NCI-H2107 treated with DMSO at 0.1 percent for 48 hours (cell line): ENCODE measurements around the gene DLG2.
"Not testable (repeated sequence)": the region's sequence is repeated elsewhere in the genome, so short reads cannot be mapped to it uniquely, and the experiment has no call there.

Experiments used
- DNase-seq: peaks from one replicate; lab custom pipeline; 2025; ENCODE audit not compliant: unreplicated experiment; lab: John Stamatoyannopoulos, UW

The DLG2 gene

DNA sequence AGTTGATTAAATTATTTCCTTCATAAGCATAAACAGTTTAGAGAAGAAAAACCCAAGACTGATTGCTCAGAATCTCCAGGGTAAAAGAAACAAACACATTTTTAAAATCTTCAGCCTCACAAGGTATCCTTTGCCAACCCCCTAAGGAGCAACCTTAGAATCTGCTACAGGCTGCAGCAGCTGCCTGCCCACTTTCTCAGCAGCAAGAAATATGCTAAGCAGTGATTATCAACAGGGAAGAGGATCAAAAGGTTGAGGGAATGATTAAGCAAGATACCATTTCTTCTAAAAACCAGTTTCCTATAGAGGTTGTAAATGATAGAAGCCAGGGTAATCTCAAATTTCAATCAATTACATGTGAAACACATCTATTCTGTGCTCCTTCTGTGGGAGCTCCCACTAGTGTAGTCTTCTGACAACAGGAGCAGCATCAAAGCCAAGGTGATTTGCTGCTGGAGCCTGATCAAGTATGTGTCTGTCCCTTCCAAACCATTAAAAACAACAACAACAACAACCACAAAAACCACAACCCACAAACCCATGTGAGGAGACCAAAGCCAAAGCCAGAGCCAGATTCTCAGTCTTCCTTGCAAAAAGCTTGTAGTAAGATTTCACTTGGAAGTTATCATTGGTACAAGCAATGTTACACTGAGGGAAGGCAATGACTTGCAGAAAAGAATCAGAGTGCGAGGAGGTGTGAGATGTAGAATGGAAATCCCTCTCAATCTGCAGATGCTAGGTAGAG, 761.2 kb downstream of the DLG2 start:
- no peak for DNase-seq

DNA sequence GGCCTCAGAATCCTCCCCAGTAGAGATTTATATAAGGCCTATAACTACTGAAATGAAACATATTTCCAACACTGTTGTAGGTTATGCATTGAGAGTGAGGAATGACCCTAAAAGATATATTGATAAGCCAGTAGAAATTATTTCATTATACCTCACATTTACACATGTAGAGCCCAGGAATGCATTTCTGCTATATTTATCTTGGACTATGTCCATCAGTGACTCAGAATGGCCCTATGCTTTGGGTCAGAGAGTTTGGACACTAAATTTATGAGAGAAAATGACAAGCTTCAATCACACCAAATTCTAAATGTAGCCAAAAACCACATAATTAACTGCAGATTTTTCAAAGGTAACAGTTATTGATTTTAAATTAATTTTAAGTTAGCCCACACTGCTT, 761.9 kb downstream of the DLG2 start:
- DNase-seq = no peak

DNA sequence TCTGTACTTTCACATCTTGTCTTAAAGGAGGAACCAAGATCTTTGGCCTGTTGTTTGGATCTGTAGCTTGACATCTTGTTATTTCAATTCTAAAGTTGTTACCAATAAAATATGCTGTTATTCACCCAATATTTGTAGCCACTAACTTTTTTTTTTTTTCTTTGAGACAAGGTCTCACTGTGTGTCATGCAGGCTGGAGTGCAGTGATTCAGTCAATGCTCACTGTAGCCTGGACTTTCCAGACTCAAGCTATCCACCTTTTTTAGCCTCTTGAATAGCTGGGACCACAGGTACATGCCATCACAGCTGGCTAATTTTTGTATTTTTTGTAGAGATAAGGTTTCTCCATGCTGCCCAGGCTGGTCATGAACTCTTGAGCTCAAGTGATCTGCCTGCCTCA, 769.4 kb downstream of the DLG2 start:
- no peak for DNase-seq

DNA sequence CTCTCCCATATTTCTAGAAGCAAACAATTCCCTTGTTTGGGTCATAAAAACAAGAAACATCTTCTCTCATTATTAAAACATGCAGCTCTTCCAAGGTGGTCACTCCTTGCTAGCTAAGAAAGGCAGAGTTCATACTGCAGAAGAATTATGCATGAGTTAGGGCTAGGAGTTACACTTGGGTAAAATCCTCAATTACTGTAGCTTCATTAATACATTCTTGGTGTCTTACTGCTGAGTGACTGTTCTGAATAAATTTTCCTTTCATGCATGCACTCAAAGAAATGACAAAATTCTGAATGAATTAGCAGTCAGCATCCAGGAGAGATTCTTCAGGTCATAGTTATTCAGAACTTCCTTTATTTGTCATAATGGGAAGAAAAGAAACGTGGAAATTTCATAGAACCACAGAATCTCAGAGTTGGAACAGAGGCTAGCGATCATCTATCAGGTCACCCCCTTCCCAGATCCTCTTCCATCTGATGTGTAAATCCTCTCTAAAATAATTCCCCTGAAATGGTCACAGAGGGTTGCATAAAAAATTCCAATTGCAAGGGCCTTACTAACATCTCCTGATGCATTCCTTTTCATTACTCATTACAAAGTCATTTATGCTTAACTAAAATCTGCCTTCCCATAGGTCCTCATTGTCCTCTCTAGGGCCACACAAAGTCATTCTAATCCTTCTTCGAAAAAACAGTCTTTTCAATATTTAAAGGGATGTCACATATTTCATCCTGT, 771.5 kb downstream of the DLG2 start:
- DNase-seq = no peak

DNA sequence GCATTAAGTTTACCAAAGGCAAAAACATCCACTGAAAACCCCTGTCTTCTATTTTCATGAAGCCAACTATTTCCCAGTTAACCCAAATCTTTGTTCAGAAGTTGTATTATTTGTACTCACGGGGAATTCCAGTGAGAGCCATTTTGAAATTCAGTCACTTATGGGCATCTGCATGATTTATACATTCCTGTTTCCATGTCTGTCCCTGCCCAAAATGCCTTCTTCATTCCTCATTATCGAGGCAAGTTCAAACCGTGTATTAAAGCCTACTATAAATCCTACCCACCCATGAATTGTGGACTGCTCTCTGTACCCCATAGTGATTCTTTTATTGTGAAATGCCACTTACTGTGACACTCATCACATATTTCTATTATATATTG, 772.7 kb downstream of the DLG2 start:
- DNase-seq = no peak

DNA sequence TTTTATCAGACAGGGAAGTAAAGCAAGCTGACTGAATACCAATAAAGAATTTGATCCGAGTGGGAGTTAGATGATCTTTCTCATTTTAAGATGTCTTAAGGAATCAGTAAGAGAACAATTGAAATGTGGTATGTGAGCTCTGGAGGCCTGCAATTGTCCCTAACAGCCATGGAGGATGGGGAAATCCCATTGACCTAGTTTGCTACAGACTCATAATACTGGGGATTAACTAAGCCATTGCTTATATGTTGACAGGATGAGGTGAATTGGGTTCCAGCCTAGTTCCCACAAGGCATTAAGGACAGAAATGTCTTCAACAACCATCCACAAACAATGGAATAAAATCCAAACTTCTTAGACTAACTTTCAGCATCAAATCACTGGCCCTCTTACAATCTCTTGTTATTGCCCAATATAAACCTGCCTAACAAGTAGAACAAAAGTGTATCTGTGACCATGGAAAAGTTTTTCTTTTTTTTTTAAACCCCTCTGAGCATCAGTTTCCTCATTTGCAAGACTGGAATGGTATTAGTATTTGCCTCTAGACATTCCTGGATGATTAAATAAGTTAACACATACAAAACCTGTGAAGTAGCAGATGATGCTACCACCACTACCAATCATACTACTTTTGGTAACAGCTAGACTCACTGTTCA, 773.2 kb downstream of the DLG2 start:
- DNase-seq = no peak

DNA sequence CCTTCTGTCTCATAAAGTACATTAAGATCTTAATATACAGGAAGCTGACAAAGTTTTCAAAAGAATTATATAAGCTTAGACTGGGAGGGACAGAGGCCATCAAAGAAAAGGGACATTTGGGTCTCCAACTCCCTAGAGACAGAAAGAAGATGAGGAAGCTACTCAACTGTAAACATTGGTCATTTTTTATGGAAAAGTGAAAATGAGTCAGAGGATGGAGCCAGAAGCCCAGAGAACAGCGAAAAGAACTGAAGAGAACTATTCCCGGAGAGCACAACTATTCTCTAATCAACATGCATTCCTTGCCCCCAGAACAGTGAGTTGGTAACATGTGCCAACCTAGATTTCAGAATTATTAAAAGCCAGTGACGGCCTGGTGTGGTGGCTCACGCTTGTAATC, 779.3 kb downstream of the DLG2 start:
- no peak for DNase-seq

DNA sequence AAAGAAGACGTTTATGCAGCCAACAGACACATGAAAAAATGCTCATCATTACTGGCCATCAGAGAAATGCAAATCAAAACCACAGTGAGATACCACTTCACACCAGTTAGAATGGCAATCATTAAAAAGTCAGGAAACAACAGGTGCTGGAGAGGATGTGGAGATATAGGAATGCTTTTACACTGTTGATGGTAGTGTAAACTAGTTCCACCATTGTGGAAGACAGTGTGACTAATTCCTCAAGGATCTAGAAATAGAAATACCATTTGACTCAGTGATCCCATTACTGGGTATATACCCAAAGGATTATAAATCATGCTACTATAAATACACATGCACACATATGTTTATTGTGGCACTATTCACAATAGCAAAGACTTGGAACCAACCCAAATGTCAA, 786.9 kb downstream of the DLG2 start:
- not testable (repeated sequence) for DNase-seq

DNA sequence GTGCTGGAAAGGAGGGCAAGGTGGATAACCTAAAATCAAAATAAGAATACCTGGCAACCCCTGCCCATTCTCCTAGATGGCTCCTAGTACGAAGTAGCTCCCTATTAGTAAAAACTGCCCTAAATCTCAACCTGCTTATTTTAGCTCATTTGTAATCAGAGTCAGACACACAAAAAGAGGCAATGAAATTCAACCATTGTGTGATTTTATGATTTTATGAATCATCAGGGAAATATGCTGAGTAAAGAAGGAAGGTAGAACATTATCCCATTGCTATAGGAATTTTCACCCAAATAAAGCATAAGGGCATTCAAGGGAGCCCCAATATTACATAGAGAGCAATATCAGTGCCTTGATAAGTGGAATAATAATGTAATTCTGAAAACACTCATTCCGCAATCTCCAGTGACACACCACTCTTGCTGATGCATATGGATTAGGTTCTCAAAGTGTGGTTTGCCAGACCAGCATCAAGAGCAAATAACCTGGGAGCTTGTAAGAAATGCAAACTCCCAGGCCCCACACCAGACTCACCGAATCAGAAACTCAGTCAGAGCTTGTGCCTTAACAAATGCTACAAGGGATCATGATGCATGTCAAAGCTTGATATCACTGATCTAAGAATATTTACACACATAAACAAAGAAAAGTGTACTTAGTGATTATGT, 789.6 kb downstream of the DLG2 start:
- no peak for DNase-seq

DNA sequence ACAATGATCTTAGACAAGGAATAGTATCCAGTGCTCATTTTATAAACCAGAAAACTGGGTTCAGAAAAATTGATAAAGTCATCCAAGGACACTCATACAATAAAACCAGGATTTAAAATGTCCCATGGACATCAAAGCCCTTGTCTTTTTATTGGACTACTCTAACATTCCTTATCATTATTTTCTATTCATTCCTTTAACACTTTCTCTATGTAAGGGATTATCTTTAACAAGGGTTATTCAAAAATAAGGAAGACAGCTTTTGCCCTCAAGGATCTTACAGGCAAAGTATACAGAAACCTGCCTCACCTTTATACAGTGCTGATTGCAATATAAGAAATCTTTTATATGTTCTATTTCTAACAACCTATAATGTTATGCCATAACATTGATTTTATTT, 790.8 kb downstream of the DLG2 start:
- no peak for DNase-seq

DNA sequence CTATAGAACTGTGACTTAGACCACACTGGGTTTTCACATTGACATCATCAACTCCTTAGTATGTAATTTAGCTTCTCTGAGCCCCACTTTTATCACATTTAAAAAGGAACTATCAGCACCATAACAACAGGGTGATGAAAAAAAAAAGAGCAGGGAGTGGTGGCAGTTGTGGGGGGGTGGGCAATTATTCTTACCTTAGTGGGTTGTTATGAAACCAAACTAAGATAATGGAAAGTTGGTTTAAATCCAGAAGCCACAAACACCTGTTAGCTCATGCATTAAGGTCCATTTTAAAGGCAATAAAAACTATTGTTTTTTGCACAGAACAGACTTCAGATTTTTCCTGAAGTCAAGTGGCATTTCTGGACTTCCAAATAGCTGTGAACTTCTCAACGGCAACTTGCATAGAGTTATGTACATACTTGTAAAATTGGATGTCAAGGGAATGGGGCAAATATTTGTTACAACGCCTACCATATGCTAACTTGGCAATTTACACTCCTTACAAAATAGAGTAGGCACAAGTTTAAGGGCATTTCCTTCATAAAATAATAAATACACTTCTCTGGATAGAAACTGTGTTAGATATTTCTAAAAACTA, 793.6 kb downstream of the DLG2 start:
- no peak for DNase-seq

DNA sequence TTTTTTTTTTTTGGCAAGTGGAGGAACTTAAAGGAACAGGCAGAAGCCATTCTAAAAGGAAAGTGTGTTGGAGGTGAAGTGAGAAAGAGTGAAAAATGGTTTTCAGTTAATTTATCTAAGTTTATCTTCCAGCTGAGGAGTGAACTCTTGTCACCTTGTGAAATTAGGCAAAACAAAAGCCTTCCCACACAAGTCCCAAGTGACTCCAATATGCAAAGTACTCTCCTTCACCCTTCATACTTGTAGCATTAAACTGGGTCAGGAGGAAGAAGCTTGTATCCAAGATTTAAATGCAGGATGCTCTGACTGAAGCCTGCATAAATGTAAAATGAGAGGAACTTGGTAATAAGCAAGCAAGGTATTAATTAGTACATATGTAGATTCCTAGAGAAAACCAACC, 796.8 kb downstream of the DLG2 start:
- no peak for DNase-seq

DNA sequence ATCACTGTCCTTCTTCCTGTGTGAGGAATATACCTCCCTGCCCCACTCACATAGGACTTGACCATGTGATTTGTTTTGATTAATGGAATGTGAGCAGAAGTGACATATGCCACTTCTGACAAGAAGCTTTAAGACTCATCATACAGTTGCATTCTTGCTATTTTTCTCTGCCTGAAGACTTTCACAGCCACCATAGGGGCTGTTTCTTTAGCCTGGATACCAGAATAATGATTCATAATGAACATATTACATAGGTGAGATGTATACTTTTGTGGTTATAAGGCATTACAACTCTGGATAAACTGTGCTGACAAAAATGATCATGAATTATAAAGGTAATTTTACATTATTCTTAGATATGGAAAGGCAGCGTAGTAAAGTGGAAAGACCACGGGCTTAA, 798.0 kb downstream of the DLG2 start:
- DNase-seq = no peak

DNA sequence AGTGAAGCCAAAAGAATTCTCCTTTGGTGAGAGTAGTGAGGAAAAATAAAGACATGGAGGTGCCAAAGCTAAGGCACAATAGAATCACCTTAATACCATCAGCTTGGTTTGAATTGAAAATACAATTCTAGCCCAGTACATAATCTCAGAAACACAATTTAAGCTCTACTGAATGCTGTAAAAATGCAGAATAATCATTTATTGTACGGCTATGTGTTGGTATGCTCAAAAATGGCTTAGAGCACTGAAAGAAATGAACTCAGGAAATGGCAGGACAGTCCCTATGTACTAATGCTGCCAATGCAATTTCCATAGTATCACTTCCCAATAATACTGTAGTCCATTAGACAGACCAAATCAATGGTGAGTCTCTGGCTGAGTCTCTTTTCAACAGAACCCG, 798.5 kb downstream of the DLG2 start:
- no peak for DNase-seq

DNA sequence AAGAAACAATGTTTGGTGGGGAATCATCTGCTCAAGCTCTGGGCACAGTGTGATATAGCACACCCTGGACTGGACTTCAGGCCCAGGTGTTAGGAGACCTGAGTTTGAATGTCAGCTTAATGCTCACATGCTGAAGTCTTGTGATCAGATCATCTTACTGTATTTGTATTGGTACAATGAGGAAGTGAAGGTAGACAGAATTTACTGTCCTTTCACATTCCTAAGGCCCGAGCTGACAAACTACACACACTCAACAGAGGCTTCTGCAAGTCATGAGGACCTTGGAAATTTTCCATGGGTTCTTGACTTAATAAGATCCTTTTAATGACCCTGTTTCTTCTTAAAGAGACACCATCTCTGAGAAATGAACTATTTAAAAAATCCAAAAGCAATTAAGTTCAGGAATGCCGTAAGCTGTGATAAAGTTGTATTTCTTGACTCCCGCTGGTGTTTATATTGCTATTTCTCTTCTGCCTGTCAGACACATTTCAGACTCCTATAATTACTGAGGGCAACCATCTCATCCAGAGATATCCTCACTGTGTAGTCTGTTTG, 802.0 kb downstream of the DLG2 start:
- no peak for DNase-seq

DNA sequence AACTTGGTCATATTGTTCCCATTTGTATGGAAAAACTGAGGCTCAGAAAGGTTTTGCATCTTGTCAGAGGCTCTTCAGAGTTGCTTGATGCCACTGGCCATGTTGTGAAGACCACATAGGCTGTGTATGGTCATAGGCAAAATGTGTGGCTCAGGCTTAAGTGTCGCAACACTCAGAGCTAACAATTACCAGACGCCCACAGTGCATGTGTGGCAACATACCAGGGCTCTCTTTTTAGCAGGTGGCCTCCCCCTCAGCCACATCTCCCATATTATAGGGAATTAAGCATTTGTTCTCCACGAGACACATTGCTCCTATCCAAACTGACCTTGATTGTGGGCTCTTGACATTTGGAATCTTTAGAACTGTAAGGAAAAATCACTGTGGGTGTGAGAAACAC, 802.5 kb downstream of the DLG2 start:
- no peak for DNase-seq

DNA sequence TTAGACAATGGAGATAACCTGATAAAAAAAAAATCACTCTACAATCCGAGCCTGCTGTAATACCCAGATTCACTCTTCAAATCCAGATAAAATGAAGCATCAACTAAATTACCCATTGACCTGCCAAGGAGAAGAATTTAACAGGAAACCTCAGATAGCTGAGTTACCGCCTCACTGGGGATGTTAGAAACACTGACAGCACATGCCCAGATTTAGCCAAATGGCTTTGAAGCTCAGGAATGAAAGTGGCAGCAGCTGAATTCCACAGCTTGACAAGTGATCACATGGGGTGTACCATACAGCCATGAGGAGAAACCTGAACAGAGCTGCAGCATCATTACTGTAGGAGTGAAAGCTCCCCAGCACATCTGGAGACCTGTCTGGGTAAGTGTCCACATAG, 807.6 kb downstream of the DLG2 start:
- no peak for DNase-seq

DNA sequence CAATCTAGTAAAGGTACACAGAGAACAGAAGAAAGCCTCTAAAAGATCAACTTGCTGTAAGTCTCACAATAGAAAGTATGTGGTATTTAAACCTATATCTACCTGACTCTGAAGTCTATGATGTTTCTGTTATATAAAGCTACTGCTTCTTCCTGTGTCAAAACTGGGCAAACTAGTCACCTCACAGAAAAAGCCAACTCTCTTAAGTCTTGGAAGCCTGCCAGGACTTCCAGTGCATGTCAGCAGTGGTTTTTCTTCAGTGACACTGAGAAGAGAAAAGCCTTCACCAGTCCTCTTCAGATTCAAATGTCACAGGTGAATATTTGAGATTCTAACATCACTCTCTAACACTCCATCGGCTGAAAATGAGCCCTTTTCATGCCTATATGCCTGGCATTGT, 808.0 kb downstream of the DLG2 start:
- DNase-seq = no peak

DNA sequence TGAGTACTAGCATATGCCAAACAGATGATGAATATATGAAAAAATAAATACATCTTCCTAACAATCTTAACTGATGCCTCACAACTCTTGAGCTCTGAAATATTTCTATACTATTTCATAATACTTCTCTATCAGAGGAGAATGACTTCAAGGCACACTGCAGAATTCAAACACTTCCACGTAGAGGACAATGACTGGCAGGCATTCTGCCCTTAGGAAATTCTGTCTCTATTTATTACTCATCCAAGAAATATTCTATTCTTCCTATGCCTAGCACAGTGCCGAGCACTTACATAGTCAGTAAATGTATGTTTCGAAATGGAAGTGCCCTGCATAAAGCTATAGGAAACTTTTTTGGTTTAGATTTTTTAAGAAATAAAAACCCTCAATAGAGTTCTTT, 809.1 kb downstream of the DLG2 start:
- DNase-seq = no peak

DNA sequence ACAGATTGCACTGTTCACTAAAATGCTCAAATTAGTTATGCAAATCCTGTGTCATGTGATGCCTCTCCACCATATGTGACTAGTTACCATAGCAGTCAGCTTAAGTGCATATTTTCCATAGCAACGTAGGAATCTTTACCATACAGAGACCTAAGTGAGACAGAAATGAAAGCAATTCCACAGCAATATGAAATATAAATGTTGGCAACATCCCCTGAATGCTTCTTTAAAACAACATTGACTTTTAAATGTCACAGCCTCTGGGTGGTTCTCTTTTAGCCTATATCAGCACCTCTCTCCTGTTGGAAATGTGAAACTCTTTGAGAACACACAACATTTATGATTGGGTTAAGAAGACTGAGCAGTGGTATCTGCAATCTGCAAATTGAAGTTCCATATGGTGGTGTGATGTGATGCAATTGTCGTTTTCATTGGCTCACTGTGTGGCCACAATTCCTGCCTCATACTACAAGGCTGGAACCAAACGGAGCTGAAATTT, 814.6 kb downstream of the DLG2 start:
- no peak for DNase-seq

DNA sequence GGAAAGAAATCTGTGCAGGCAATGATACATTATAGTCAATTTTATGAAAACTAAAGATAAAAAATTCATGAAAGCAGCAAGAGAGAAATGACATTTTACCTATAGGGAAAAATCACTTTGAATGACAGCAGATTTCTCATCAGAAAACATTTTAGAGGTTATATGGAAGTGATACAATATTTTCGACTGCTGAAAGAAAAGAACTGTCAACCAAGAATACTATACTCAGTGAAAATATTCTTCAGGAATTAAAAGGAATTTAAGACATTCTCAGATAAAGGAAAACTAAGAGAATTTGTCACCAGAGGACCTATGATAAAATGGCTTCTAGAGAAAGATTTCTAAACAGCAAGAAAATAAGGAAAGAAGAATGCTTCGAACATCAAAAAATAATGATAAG, 820.8 kb downstream of the DLG2 start:
- no peak for DNase-seq
